Lower leg skin (tissue), 3 donors: ENCODE measurements around the gene FLYWCH2.

Experiments
- POLR2A ChIP-seq, 2 donors: fragments of 450-650 bp; IDR thresholded peaks; one replicate each; pipeline ENCODE4 v1.6.1; 2016 to 2017; ENCODE audit warnings: antibody characterized with exemption in 2 of 2, mild to moderate bottlenecking in 1 of 2, moderate library complexity in 1 of 2
- TF ChIP-seq, protein P1 (sequence below), 3 donors: fragments of 450-650 bp; IDR thresholded peaks; one replicate each; pipeline ENCODE4 v1.5.1; 2016; ENCODE audit warnings: antibody characterized with exemption in 3 of 3, mild to moderate bottlenecking in 3 of 3, moderate library complexity in 2 of 3

DNA sequence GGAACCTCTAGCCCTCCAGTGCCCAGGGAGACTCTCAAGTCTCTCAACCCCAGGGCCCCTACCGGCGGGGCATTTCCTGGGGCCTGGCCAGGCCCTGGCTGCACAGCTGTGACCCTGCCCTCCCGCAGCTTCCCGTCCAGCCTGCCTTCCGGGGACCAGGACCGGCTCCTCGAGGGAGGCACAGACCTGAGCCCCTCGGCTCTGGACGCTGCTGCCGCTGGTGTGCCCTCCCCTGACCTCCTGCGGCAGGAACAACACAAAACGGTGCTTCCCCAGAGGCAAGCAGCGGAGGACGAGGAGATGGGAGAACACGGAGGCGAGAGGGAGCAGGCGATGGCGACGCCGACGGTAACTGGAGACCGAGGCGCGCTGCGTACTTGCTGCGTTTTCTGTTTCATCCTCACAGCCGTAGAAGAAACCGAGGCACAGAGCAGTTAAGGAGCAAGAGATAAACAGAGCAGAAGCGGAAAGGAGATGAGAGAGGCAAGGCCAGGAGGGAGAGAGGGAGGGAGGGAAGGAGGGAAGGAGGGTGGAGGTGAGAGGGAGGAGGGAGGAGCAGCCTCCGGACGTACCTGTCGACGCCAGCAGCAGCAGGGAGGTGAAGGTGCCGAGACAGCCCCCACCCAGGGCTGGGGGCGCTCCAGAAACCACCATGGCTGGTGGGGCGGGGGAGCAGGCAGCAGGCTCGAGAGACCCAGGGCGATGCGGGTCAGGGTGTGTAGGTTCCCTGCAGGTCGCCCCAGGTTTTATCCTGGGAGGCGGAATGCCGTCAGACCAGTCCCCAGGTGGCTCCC is 25.4 kb upstream of the FLYWCH2 start, which contains the start of gene PRSS22:
- no peak for TF ChIP-seq POLR2A (IDR thresholded peaks at IDR 0.05)
- TF ChIP-seq, protein P1, sequence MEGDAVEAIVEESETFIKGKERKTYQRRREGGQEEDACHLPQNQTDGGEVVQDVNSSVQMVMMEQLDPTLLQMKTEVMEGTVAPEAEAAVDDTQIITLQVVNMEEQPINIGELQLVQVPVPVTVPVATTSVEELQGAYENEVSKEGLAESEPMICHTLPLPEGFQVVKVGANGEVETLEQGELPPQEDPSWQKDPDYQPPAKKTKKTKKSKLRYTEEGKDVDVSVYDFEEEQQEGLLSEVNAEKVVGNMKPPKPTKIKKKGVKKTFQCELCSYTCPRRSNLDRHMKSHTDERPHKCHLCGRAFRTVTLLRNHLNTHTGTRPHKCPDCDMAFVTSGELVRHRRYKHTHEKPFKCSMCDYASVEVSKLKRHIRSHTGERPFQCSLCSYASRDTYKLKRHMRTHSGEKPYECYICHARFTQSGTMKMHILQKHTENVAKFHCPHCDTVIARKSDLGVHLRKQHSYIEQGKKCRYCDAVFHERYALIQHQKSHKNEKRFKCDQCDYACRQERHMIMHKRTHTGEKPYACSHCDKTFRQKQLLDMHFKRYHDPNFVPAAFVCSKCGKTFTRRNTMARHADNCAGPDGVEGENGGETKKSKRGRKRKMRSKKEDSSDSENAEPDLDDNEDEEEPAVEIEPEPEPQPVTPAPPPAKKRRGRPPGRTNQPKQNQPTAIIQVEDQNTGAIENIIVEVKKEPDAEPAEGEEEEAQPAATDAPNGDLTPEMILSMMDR (IDR thresholded peaks at IDR 0.05) = no peak
